HL-60 (cell line): ENCODE results near the gene MC1R.

Experiments
- DNase-seq, 2 experiments: peaks; one replicate each; pipeline ENCODE4 v3.0.0-alpha.2; 2010 to 2020; ENCODE audit warnings: low read depth in 1 of 2, low spot score in 1 of 2
- H3K27ac ChIP-seq: fragments of 250-450 bp; sonication (Bioruptor Pico); replicated peaks from 2 replicates; pipeline ENCODE4 v1.5.1; 2020; ENCODE audit warnings: mild to moderate bottlenecking, moderate library complexity
- H3K27me3 ChIP-seq: fragments of 250-450 bp; sonication (Bioruptor Pico); 2 replicates; pipeline ENCODE4 v1.5.1; 2021; ENCODE audit warnings: mild to moderate bottlenecking, moderate library complexity; ENCODE audit not compliant: insufficient read depth, poor library complexity, severe bottlenecking
- H3K4me3 ChIP-seq: replicated peaks from 2 replicates; pipeline ENCODE4 v1.5.1; 2011; ENCODE audit warnings: mild to moderate bottlenecking, control low read depth, low read length; ENCODE audit not compliant: insufficient read depth
- GABPA ChIP-seq: IDR thresholded peaks from 2 replicates; pipeline ENCODE4 v1.6.1; 2012; ENCODE audit warnings: low read depth
- POLR2AphosphoS5 ChIP-seq: IDR thresholded peaks from 2 replicates; pipeline ENCODE4 v1.6.1; 2012; ENCODE audit warnings: low read depth
- SPI1 ChIP-seq: IDR thresholded peaks from 2 replicates; pipeline ENCODE4 v1.6.1; 2012; ENCODE audit warnings: low read depth, mild to moderate bottlenecking, borderline replicate concordance
- TF ChIP-seq, protein P1 (sequence below): IDR thresholded peaks from 2 replicates; pipeline ENCODE4 v1.6.1; 2012; ENCODE audit warnings: low read depth; ENCODE audit not compliant: insufficient replicate concordance
- TF ChIP-seq, protein P2 (sequence below): IDR thresholded peaks from one replicate; pipeline ENCODE4 v1.5.1; 2011; ENCODE audit warnings: low read length, control low read depth, inconsistent platforms; ENCODE audit not compliant: insufficient read depth

Gene MC1R

DNA sequence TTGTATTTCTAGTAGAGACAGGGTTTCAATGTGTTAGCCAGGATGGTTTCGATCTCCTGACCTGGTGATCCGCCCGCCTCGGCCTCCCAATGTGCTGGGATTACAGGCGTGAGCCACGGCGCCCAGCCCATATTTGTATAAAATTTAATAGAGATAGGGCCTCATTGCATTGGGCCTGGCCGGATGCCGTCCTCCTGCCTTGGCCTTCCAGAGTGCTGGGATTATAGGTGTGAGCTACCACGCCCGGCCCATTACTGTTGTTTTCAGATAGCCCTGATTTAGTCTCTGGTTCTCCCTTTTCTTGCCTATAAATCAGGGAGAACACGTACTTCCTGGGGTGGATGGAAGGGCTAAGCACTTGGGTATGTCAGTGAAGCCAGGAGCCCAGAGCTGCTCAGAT, 33.4 kb downstream of the MC1R start:
- Histone ChIP-seq H3K4me3 (no peak overlapping the region), H3K27me3 (no peaks in the 10 kb centered on the region), H3K27ac (no peak overlapping the region)
- TF ChIP-seq, protein P1, sequence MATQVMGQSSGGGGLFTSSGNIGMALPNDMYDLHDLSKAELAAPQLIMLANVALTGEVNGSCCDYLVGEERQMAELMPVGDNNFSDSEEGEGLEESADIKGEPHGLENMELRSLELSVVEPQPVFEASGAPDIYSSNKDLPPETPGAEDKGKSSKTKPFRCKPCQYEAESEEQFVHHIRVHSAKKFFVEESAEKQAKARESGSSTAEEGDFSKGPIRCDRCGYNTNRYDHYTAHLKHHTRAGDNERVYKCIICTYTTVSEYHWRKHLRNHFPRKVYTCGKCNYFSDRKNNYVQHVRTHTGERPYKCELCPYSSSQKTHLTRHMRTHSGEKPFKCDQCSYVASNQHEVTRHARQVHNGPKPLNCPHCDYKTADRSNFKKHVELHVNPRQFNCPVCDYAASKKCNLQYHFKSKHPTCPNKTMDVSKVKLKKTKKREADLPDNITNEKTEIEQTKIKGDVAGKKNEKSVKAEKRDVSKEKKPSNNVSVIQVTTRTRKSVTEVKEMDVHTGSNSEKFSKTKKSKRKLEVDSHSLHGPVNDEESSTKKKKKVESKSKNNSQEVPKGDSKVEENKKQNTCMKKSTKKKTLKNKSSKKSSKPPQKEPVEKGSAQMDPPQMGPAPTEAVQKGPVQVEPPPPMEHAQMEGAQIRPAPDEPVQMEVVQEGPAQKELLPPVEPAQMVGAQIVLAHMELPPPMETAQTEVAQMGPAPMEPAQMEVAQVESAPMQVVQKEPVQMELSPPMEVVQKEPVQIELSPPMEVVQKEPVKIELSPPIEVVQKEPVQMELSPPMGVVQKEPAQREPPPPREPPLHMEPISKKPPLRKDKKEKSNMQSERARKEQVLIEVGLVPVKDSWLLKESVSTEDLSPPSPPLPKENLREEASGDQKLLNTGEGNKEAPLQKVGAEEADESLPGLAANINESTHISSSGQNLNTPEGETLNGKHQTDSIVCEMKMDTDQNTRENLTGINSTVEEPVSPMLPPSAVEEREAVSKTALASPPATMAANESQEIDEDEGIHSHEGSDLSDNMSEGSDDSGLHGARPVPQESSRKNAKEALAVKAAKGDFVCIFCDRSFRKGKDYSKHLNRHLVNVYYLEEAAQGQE, result no peak
- TF ChIP-seq, protein P2, sequence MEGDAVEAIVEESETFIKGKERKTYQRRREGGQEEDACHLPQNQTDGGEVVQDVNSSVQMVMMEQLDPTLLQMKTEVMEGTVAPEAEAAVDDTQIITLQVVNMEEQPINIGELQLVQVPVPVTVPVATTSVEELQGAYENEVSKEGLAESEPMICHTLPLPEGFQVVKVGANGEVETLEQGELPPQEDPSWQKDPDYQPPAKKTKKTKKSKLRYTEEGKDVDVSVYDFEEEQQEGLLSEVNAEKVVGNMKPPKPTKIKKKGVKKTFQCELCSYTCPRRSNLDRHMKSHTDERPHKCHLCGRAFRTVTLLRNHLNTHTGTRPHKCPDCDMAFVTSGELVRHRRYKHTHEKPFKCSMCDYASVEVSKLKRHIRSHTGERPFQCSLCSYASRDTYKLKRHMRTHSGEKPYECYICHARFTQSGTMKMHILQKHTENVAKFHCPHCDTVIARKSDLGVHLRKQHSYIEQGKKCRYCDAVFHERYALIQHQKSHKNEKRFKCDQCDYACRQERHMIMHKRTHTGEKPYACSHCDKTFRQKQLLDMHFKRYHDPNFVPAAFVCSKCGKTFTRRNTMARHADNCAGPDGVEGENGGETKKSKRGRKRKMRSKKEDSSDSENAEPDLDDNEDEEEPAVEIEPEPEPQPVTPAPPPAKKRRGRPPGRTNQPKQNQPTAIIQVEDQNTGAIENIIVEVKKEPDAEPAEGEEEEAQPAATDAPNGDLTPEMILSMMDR, result no peak
- TF ChIP-seq SPI1, result no peak
- TF ChIP-seq POLR2AphosphoS5, result no peak
- no peak for TF ChIP-seq GABPA
- DNase-seq, result no peak

DNA sequence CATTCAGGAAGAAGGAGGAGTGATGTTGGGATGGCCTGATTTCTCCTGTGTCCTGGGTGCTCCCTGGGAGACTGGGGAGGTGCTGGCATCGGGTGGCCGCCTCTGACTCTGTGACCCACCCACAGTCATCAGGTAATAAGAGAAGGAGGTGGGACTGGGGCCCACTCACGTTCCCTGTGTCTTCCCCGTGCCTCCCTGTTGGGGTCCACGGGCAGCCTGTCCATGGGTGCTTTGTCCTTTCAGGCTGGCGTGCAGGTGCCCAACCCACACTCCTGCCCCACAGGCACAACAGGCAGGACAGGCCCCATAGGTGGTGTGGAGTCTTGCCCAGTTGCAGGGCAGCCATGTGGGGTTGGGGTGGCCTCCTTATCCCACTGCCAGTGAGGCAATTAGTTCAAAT, 33.9 kb downstream of the MC1R start:
- H3K27ac ChIP-seq, result no peak overlapping the region
- TF ChIP-seq POLR2AphosphoS5 (no peak), GABPA (no peak), SPI1 (no peak)
- TF ChIP-seq, protein P1, result no peak
- TF ChIP-seq, protein P2, result no peak
- no peak for DNase-seq
- no peaks in the 10 kb centered on the region for H3K27me3 ChIP-seq
- H3K4me3 ChIP-seq, result no peak overlapping the region

DNA sequence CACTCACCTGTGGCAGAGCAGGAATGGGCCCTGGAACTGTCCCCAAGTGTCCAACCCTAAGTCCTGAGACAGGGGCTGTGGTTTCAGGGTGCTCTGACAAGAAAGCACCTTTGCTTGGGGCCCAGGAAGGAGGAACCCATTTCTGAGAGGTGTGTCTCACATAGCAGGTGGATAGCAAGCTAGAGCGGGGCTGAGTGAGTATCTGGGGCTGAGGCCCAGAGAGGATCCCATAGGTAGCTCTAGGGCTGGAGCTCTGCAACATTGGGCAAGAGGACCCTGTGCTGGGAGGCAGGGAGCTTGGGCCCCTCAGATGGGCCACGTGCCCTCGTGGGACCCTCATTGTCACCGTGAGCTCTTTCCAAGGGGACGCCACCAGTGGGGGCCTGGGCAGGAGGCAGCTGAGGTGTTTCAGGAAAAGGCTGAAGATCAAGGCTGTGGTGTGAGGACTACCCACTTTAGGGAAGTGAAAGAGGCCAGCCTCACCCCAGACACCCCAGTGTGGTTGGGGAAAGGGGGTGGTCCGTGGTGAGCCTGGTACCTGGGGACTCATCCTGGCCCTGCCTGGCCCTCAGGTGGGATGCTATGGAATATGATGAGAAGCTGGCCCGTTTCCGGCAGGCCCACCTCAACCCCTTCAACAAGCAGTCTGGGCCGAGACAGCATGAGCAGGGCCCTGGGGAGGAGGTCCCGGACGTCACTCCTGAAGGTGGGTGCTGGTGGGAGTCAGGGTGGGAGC, 35.2 kb downstream of the MC1R start:
- Histone ChIP-seq H3K4me3 (no peak overlapping the region), H3K27me3 (no peaks in the 10 kb centered on the region), H3K27ac (no peak overlapping the region)
- peak in 1 of 2 experiments; percentile 2 for DNase-seq
- TF ChIP-seq, protein P1, result no peak
- TF ChIP-seq SPI1 (peak; percentile 43), GABPA (no peak)

DNA sequence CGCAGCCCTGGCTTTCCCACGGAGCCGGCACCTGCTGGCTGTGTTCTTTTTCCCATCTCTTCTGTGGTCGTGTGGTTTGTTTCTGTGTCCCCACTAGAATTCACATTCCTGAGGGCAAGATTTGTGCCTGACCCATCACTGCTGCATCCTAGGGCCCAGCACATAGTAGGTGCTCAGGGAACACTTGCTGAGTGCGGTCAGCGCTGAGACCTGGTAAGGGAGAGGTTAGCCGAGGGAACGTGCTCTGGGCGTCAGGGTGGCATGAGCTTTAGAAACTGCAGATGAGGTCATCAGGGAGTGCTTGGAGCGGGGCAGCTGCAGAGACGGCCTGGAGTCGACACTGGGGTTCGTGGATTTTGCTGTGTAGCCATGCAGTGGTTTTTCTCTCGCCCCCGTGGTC, 35.8 kb downstream of the MC1R start:
- TF ChIP-seq, protein P1, result no peak
- TF ChIP-seq POLR2AphosphoS5 (no peak), SPI1 (no peak), GABPA (no peak)
- TF ChIP-seq, protein P2, result no peak
- no peak overlapping the region for H3K4me3 ChIP-seq
- no peak for DNase-seq
- H3K27ac ChIP-seq, result no peak overlapping the region
- no peaks in the 10 kb centered on the region for H3K27me3 ChIP-seq
